GM06990 (cell line): ENCODE measurements around the gene KCNC1.

Experiments used
- DNase-seq: peaks from one replicate; pipeline ENCODE4 v3.0.0-alpha.2; 2011; ENCODE audit not compliant: insufficient read length; ENCODE audit errors: extremely low read depth
- H3K27me3 ChIP-seq: replicated peaks from 2 replicates; pipeline ENCODE4 v1.6.0; 2011; ENCODE audit warnings: low read length; ENCODE audit not compliant: control insufficient read depth, insufficient read depth
- H3K36me3 ChIP-seq: 2 replicates; pipeline ENCODE4 v1.5.1; 2011; ENCODE audit warnings: low read length; ENCODE audit not compliant: control insufficient read depth, insufficient read depth
- H3K4me3 ChIP-seq: replicated peaks from 2 replicates; pipeline ENCODE4 v1.5.1; 2011; ENCODE audit warnings: low read depth, mild to moderate bottlenecking, control low read depth, low read length
- CTCF ChIP-seq: IDR thresholded peaks from 2 replicates; pipeline ENCODE4 v1.5.1; 2011; ENCODE audit warnings: low read length, control low read depth, mild to moderate bottlenecking, inconsistent platforms; ENCODE audit not compliant: insufficient read depth, poor library complexity, severe bottlenecking

The KCNC1 gene

GRCh38 chr11:17742019-17742418 lies 7.4 kb downstream of the KCNC1 start:
- no peak overlapping the region for H3K4me3 ChIP-seq
- peaks cover 2% of the 10 kb centered on the region for H3K27me3 ChIP-seq
- DNase-seq: no peak
- TF ChIP-seq CTCF: no peak
- no peaks in the 10 kb centered on the region for H3K36me3 ChIP-seq

GRCh38 chr11:17743026-17743807 lies 8.6 kb downstream of the KCNC1 start:
- H3K4me3 ChIP-seq: no peak overlapping the region
- H3K36me3 ChIP-seq: no peaks in the 10 kb centered on the region
- TF ChIP-seq CTCF: no peak
- DNase-seq: no peak
- peaks cover 2% of the 10 kb centered on the region for H3K27me3 ChIP-seq

- peaks cover 2% of the 10 kb centered on the region for H3K27me3 ChIP-seq
- TF ChIP-seq CTCF: no peak
- H3K36me3 ChIP-seq: no peaks in the 10 kb centered on the region
- H3K4me3 ChIP-seq: no peak overlapping the region
- no peak for DNase-seq
These were observed 9.2 kb downstream of the KCNC1 start for GRCh38 chr11:17743808-17744119.

- Histone ChIP-seq H3K36me3 (no peaks in the 10 kb centered on the region), H3K4me3 (no peak overlapping the region), H3K27me3 (peaks cover 4% of the 10 kb centered on the region)
- TF ChIP-seq CTCF: no peak
- no peak for DNase-seq
These were observed 9.8 kb downstream of the KCNC1 start for GRCh38 chr11:17744151-17744940.

GRCh38 chr11:17745023-17745772 lies 10.6 kb downstream of the KCNC1 start:
- H3K27me3 ChIP-seq: peaks cover 4% of the 10 kb centered on the region
- no peaks in the 10 kb centered on the region for H3K36me3 ChIP-seq
- H3K4me3 ChIP-seq: no peak overlapping the region
- DNase-seq: no peak
- TF ChIP-seq CTCF: no peak
